ENCODE measurements around the gene PRX. TPM values are rescaled to one million over a fixed set of nuclear protein-coding genes. Genes with fewer than 3 reads are reported as not detected.

Gene PRX, protein sequence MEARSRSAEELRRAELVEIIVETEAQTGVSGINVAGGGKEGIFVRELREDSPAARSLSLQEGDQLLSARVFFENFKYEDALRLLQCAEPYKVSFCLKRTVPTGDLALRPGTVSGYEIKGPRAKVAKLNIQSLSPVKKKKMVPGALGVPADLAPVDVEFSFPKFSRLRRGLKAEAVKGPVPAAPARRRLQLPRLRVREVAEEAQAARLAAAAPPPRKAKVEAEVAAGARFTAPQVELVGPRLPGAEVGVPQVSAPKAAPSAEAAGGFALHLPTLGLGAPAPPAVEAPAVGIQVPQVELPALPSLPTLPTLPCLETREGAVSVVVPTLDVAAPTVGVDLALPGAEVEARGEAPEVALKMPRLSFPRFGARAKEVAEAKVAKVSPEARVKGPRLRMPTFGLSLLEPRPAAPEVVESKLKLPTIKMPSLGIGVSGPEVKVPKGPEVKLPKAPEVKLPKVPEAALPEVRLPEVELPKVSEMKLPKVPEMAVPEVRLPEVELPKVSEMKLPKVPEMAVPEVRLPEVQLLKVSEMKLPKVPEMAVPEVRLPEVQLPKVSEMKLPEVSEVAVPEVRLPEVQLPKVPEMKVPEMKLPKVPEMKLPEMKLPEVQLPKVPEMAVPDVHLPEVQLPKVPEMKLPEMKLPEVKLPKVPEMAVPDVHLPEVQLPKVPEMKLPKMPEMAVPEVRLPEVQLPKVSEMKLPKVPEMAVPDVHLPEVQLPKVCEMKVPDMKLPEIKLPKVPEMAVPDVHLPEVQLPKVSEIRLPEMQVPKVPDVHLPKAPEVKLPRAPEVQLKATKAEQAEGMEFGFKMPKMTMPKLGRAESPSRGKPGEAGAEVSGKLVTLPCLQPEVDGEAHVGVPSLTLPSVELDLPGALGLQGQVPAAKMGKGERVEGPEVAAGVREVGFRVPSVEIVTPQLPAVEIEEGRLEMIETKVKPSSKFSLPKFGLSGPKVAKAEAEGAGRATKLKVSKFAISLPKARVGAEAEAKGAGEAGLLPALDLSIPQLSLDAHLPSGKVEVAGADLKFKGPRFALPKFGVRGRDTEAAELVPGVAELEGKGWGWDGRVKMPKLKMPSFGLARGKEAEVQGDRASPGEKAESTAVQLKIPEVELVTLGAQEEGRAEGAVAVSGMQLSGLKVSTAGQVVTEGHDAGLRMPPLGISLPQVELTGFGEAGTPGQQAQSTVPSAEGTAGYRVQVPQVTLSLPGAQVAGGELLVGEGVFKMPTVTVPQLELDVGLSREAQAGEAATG (N-terminal part only)
- under 1 TPM; 0.33 to 0.69 TPM for total RNA-seq

GRCh38 chr19:40413291-40413845 lies at the start of gene PRX:
Gene PRX (minus strand): TSS chr19:40413378. CDS start chr19:40407932, 5,446 bp downstream.

DNA sequence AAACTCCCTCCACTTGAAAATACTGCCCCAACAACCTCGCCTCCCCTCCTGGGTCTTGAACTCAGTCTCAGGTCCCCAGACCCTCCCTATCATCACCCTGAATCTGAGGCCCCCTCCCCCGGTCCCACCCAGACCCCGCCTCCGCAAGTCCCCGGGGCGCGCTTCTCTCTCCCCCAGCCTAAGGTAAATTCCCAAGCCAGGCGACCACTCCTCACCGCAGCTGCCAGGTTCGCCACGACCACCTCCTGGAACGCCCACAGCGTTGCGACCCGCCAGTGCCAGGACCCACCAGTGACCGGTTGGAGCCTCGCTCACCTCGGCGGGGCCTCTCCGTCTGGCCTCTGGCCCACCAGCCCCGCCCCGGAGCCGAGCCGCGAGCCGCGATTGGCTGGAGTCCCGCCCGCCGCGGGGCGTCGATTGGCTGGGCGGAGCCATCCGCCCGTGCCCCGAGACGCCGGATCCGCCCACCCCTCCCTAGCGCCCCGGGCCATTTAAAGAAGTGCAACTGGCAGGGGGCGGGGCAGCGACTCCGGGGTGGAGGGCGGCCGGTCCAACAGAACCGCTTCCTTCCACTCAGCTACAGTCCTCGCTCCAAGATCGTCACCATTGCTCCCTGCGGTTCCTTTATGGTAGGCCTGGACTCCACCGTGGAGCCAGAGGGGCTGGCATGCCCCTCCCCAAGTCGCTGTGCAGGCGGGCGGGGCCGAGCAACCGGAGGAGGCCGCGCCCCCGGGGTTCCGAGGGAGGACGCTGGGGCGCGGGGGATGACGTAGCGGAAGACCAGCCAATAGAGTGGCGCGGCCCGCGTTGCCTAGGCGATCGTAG lies 31.0 kb upstream of the PRX start, which contains the start of gene SERTAD3:
TSS of gene SERTAD3 (minus strand) at position 336 of the 825 bp plus-strand sequence. CDS start 2,255 bp downstream, outside the sequence.

GRCh38 chr19:40425450-40426287 lies 12.5 kb upstream of the PRX start, which contains the start of gene SERTAD1:
Gene SERTAD1 (minus strand): TSS chr19:40425992. CDS start chr19:40423546, 2,446 bp downstream.

GRCh38 chr19:40390084-40390742 lies 23.0 kb downstream of the PRX start, which contains the start of gene HIPK4:
Gene HIPK4 (minus strand): TSS chr19:40390181. CDS start chr19:40389902, 279 bp downstream.

GRCh38 chr19:40348125-40348913 lies 64.9 kb downstream of the PRX start, which contains the start of the genes C19orf47 and PLD3:
Gene C19orf47 (minus strand): TSS chr19:40348397. CDS start chr19:40341857, 6,540 bp downstream.
Gene PLD3 (plus strand): TSS chr19:40348695. CDS start chr19:40366484, 17,789 bp downstream.

Small RNA genes lying within 50 kb of the gene (small RNA-seq; reads per million reads assigned to genes)
- gene MIR6796 (0 to 0.23 reads per million in 2 donors), gene RF00017 (0 reads per million in 2 donors)

Other genes starting within 250 kb of the PRX start
- 10 to 100 TPM; 13.3 to 15.1 TPM for gene MAP3K10, start 222.0 kb downstream of the PRX start, total RNA-seq
- gene TTC9B, start 195.0 kb downstream of the PRX start, total RNA-seq = not detected
- under 1 TPM in 1 of 2 donors, not detected in 1; 0.33 TPM for gene CCNP, start 186.7 kb downstream of the PRX start, total RNA-seq
- 100 to 1,000 TPM; 112 to 116 TPM for gene AKT2, start 128.0 kb downstream of the PRX start, total RNA-seq
- gene C19orf47, start 65.0 kb downstream of the PRX start, total RNA-seq = 10 to 100 TPM in 1 of 2 donors, 1 to 10 TPM in 1; 2.8 to 12.0 TPM
- gene PLD3, start 64.7 kb downstream of the PRX start, total RNA-seq = 100 to 1,000 TPM; 111 to 196 TPM
- gene HIPK4, start 23.2 kb downstream of the PRX start, total RNA-seq = under 1 TPM in 1 of 2 donors, not detected in 1; under 0.01 TPM
- gene SERTAD1, start 12.6 kb upstream of the PRX start, total RNA-seq = 10 to 100 TPM in 1 of 2 donors, 1 to 10 TPM in 1; 6.9 to 12.7 TPM
- 10 to 100 TPM; 20.3 to 23.0 TPM for gene SERTAD3, start 31.0 kb upstream of the PRX start, total RNA-seq
- 10 to 100 TPM; 83.6 to 93.6 TPM for gene BLVRB, start 52.4 kb upstream of the PRX start, total RNA-seq
- under 1 TPM; 0.34 to 1.00 TPM for gene SPTBN4, start 53.6 kb upstream of the PRX start, total RNA-seq
- 10 to 100 TPM; 20.0 to 30.6 TPM for gene SHKBP1, start 163.5 kb upstream of the PRX start, total RNA-seq
- gene LTBP4, start 188.0 kb upstream of the PRX start, total RNA-seq = 10 to 100 TPM; 15.5 to 17.3 TPM